ENCODE results near the gene GPR171.

Gene GPR171

GRCh38 chr3:151209654-151210053 lies 6.6 kb upstream of the GPR171 start:
- H3K27ac ChIP-seq (ENCODE audit: low read depth, low read length), result no peak overlapping the region

DNA sequence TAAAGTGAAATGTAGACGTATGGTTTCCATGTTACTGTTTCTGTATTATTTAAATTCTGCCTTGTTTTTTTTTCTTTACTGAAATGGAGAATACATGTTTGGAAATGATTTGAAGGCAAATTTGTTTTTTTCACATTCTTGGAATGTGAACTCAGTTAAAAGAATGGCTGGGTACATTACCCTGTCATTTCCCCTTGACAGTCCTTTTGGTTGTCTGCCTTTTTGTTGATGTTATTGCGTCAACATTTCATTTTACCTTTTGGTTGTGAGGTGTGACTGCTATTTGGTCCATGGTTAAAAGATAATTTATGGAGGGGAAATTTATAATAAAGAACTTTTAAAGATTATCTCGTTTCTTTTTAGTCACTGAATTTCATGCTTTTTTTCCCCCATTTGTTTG lies 3.2 kb upstream of the GPR171 start:
- Histone ChIP-seq H2AFZ (ENCODE audit: low read depth, low read length, severe bottlenecking) (no peak overlapping the region), H3K9me3 (ENCODE audit: insufficient read depth, low read length) (no peaks in the 10 kb centered on the region)
- TF ChIP-seq, protein P1, sequence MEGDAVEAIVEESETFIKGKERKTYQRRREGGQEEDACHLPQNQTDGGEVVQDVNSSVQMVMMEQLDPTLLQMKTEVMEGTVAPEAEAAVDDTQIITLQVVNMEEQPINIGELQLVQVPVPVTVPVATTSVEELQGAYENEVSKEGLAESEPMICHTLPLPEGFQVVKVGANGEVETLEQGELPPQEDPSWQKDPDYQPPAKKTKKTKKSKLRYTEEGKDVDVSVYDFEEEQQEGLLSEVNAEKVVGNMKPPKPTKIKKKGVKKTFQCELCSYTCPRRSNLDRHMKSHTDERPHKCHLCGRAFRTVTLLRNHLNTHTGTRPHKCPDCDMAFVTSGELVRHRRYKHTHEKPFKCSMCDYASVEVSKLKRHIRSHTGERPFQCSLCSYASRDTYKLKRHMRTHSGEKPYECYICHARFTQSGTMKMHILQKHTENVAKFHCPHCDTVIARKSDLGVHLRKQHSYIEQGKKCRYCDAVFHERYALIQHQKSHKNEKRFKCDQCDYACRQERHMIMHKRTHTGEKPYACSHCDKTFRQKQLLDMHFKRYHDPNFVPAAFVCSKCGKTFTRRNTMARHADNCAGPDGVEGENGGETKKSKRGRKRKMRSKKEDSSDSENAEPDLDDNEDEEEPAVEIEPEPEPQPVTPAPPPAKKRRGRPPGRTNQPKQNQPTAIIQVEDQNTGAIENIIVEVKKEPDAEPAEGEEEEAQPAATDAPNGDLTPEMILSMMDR (IDR thresholded peaks at IDR 0.05; ENCODE audit: insufficient read depth, low read length, poor library complexity, severe bottlenecking), result no peak
- TF ChIP-seq EZH2phosphoT487 (conservative IDR thresholded peaks at IDR 0.05; ENCODE audit: low read length), result no peak

More at GRCh38 chr3:151209654-151210053, 6.6 kb upstream of the GPR171 start:
- H3K4me2 ChIP-seq (ENCODE audit: low read depth, low read length, poor library complexity, severe bottlenecking), result no peak overlapping the region
- H3K79me2 ChIP-seq (ENCODE audit: insufficient read depth, low read length), result no peaks in the 10 kb centered on the region
- no peaks in the 10 kb centered on the region for H3K27me3 ChIP-seq (ENCODE audit: low read length)
- H3K36me3 ChIP-seq (ENCODE audit: low read length), result no peaks in the 10 kb centered on the region
- no peak for TF ChIP-seq EZH2phosphoT487 (conservative IDR thresholded peaks at IDR 0.05; ENCODE audit: low read length)
- TF ChIP-seq, protein P1 (IDR thresholded peaks at IDR 0.05; ENCODE audit: insufficient read depth, low read length, poor library complexity, severe bottlenecking), result no peak
- no peaks in the 10 kb centered on the region for H3F3A ChIP-seq (ENCODE audit: insufficient read depth)
- no peaks in the 10 kb centered on the region for H3K9me2 ChIP-seq (replicated peaks; ENCODE audit: insufficient read depth, low read length)
- no peaks in the 10 kb centered on the region for H4K20me1 ChIP-seq (ENCODE audit: low read depth, low read length)
- no peaks in the 10 kb centered on the region for H3K9me3 ChIP-seq (ENCODE audit: insufficient read depth, low read length)
- no peak overlapping the region for H3K9ac ChIP-seq (ENCODE audit: low read length)
- H2AFZ ChIP-seq (ENCODE audit: low read depth, low read length, severe bottlenecking), result no peak overlapping the region
- no peak overlapping the region for H3K4me3 ChIP-seq (ENCODE audit: insufficient read depth, low read length, poor library complexity, severe bottlenecking)

DNA sequence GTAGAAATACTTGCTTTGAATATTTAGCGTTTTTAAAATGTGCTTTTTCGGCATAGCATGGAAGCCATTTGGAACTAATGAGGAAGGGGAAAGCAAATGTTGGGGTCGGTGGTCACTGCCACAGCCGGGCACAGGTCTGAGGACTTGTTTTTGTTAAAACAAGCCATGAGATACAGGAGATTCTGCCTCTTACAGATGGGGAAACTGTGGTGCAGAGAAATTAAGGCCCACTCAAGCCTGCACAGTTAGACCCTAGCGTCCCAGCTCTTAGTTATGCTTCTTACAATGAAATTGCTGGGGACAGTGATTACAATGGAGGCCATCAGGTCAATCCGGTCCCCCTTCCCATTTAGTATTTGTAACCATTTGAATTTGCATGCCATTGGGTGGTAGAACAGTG lies 2.5 kb upstream of the GPR171 start:
- no peak overlapping the region for H3K4me2 ChIP-seq (ENCODE audit: low read depth, low read length, poor library complexity, severe bottlenecking)
- no peaks in the 10 kb centered on the region for H3K79me2 ChIP-seq (ENCODE audit: insufficient read depth, low read length)
- H3K9me3 ChIP-seq (ENCODE audit: insufficient read depth, low read length), result no peaks in the 10 kb centered on the region
- H3K36me3 ChIP-seq (ENCODE audit: low read length), result no peaks in the 10 kb centered on the region
- no peak overlapping the region for H2AFZ ChIP-seq (ENCODE audit: low read depth, low read length, severe bottlenecking)
- no peak overlapping the region for H3K27ac ChIP-seq (ENCODE audit: low read depth, low read length)
- H3K27me3 ChIP-seq (ENCODE audit: low read length), result no peaks in the 10 kb centered on the region
- H3K9me2 ChIP-seq (replicated peaks; ENCODE audit: insufficient read depth, low read length), result no peaks in the 10 kb centered on the region
- no peaks in the 10 kb centered on the region for H3F3A ChIP-seq (ENCODE audit: insufficient read depth)
- no peaks in the 10 kb centered on the region for H4K20me1 ChIP-seq (ENCODE audit: low read depth, low read length)
- TF ChIP-seq, protein P1 (IDR thresholded peaks at IDR 0.05; ENCODE audit: insufficient read depth, low read length, poor library complexity, severe bottlenecking), result no peak
- no peak for TF ChIP-seq EZH2phosphoT487 (conservative IDR thresholded peaks at IDR 0.05; ENCODE audit: low read length)
- H3K4me3 ChIP-seq (ENCODE audit: insufficient read depth, low read length, poor library complexity, severe bottlenecking), result no peak overlapping the region
- H3K9ac ChIP-seq (ENCODE audit: low read length), result no peak overlapping the region

More for the DNA sequence above, 3.2 kb upstream of the GPR171 start:
- H3F3A ChIP-seq (ENCODE audit: insufficient read depth), result no peaks in the 10 kb centered on the region
- H4K20me1 ChIP-seq (ENCODE audit: low read depth, low read length), result no peaks in the 10 kb centered on the region
- no peaks in the 10 kb centered on the region for H3K36me3 ChIP-seq (ENCODE audit: low read length)
- H3K9ac ChIP-seq (ENCODE audit: low read length), result no peak overlapping the region
- H3K79me2 ChIP-seq (ENCODE audit: insufficient read depth, low read length), result no peaks in the 10 kb centered on the region
- no peaks in the 10 kb centered on the region for H3K27me3 ChIP-seq (ENCODE audit: low read length)
- no peak overlapping the region for H3K27ac ChIP-seq (ENCODE audit: low read depth, low read length)
- H3K4me2 ChIP-seq (ENCODE audit: low read depth, low read length, poor library complexity, severe bottlenecking), result no peak overlapping the region
- no peak overlapping the region for H3K4me3 ChIP-seq (ENCODE audit: insufficient read depth, low read length, poor library complexity, severe bottlenecking)
- H3K9me2 ChIP-seq (replicated peaks; ENCODE audit: insufficient read depth, low read length), result no peaks in the 10 kb centered on the region
